ENCODE data around the gene FAM180A.
"Not testable (repeated sequence)": the region's sequence is repeated elsewhere in the genome, so short reads cannot be mapped to it uniquely, and the experiment has no call there.

The FAM180A gene

GRCh38 chr7:135743907-135744731 lies 4.5 kb downstream of the FAM180A start:
- H3K27ac ChIP-seq = no peak overlapping the region
- no peaks in the 10 kb centered on the region for H4K20me1 ChIP-seq
- H3K4me3 ChIP-seq = no peak overlapping the region
- peaks cover 7% of the 10 kb centered on the region; the same call in 1 of the 2 replicates for H3K4me1 ChIP-seq
- H3K36me3 ChIP-seq = no peaks in the 10 kb centered on the region
- no peak overlapping the region for H3K9ac ChIP-seq
- TF ChIP-seq Cebpa-rat (IDR thresholded peaks at IDR 0.05) = no peak
- H3K9me3 ChIP-seq = no peaks in the 10 kb centered on the region
- no peak overlapping the region for H3K4me2 ChIP-seq
- H3K27me3 ChIP-seq = no peaks in the 10 kb centered on the region

- Histone ChIP-seq H3K4me1 (no peaks in the 10 kb centered on the region), H3K27me3 (no peaks in the 10 kb centered on the region), H4K20me1 (no peaks in the 10 kb centered on the region), H3K27ac (no peak overlapping the region), H3K4me3 (no peak overlapping the region), H3K36me3 (no peaks in the 10 kb centered on the region), H3K4me2 (no peak overlapping the region), H3K9ac (no peak overlapping the region), H3K9me3 (no peaks in the 10 kb centered on the region)
- no peak for TF ChIP-seq Cebpa-rat (IDR thresholded peaks at IDR 0.05)
Measured at GRCh38 chr7:135742371-135742770, 6.2 kb downstream of the FAM180A start.

GRCh38 chr7:135741905-135742304 lies 6.7 kb downstream of the FAM180A start:
- H3K27ac ChIP-seq = no peak overlapping the region
- no peaks in the 10 kb centered on the region for H4K20me1 ChIP-seq
- TF ChIP-seq Cebpa-rat (IDR thresholded peaks at IDR 0.05) = no peak
- H3K36me3 ChIP-seq = no peaks in the 10 kb centered on the region
- H3K9ac ChIP-seq = no peak overlapping the region
- no peaks in the 10 kb centered on the region for H3K27me3 ChIP-seq
- no peaks in the 10 kb centered on the region for H3K4me1 ChIP-seq
- H3K4me2 ChIP-seq = no peak overlapping the region
- H3K9me3 ChIP-seq = no peaks in the 10 kb centered on the region
- H3K4me3 ChIP-seq = no peak overlapping the region

GRCh38 chr7:135740889-135741288 lies 7.7 kb downstream of the FAM180A start:
- H3K9ac ChIP-seq = no peak overlapping the region
- no peaks in the 10 kb centered on the region for H3K4me1 ChIP-seq
- no peaks in the 10 kb centered on the region for H3K36me3 ChIP-seq
- no peak for TF ChIP-seq Cebpa-rat (IDR thresholded peaks at IDR 0.05)
- no peak overlapping the region for H3K4me3 ChIP-seq
- H3K9me3 ChIP-seq = no peaks in the 10 kb centered on the region
- H4K20me1 ChIP-seq = no peaks in the 10 kb centered on the region
- H3K27me3 ChIP-seq = no peaks in the 10 kb centered on the region
- H3K27ac ChIP-seq = no peak overlapping the region
- H3K4me2 ChIP-seq = no peak overlapping the region

- H3K4me1 ChIP-seq, H3K36me3 ChIP-seq, H3K4me2 ChIP-seq, H4K20me1 ChIP-seq, H3K9me3 ChIP-seq, H3K27me3 ChIP-seq, H3K27ac ChIP-seq, H3K4me3 ChIP-seq, H3K9ac ChIP-seq: not testable (repeated sequence)
Measured at GRCh38 chr7:135737306-135737647, 11.3 kb downstream of the FAM180A start.

- no peaks in the 10 kb centered on the region for H3K4me1 ChIP-seq
- no peaks in the 10 kb centered on the region for H3K27me3 ChIP-seq
- H3K36me3 ChIP-seq = no peaks in the 10 kb centered on the region
- H3K4me2 ChIP-seq = no peak overlapping the region
- H4K20me1 ChIP-seq = no peaks in the 10 kb centered on the region
- no peak overlapping the region for H3K27ac ChIP-seq
- H3K9ac ChIP-seq = no peak overlapping the region
- TF ChIP-seq Cebpa-rat (IDR thresholded peaks at IDR 0.05) = no peak
- H3K4me3 ChIP-seq = no peak overlapping the region
- no peaks in the 10 kb centered on the region for H3K9me3 ChIP-seq
Measured at GRCh38 chr7:135736586-135737305, 11.9 kb downstream of the FAM180A start.

- H3K27me3 ChIP-seq = no peaks in the 10 kb centered on the region
- H3K9me3 ChIP-seq = no peaks in the 10 kb centered on the region
- H3K4me1 ChIP-seq = no peaks in the 10 kb centered on the region
- H4K20me1 ChIP-seq = no peaks in the 10 kb centered on the region
- H3K4me3 ChIP-seq = no peak overlapping the region
- H3K27ac ChIP-seq = no peak overlapping the region
- H3K36me3 ChIP-seq = no peaks in the 10 kb centered on the region
- H3K9ac ChIP-seq = no peak overlapping the region
- H3K4me2 ChIP-seq = no peak overlapping the region
- TF ChIP-seq Cebpa-rat (IDR thresholded peaks at IDR 0.05) = no peak
Measured at GRCh38 chr7:135734343-135734689, 14.3 kb downstream of the FAM180A start.

GRCh38 chr7:135733603-135734342 lies 14.8 kb downstream of the FAM180A start:
- H3K27me3 ChIP-seq = no peaks in the 10 kb centered on the region
- H3K4me1 ChIP-seq = no peaks in the 10 kb centered on the region
- no peak for TF ChIP-seq Cebpa-rat (IDR thresholded peaks at IDR 0.05)
- no peak overlapping the region for H3K4me3 ChIP-seq
- H3K36me3 ChIP-seq = no peaks in the 10 kb centered on the region
- H3K27ac ChIP-seq = no peak overlapping the region
- no peak overlapping the region for H3K9ac ChIP-seq
- no peaks in the 10 kb centered on the region for H4K20me1 ChIP-seq
- no peaks in the 10 kb centered on the region for H3K9me3 ChIP-seq
- H3K4me2 ChIP-seq = no peak overlapping the region

GRCh38 chr7:135731131-135731530 lies 17.5 kb downstream of the FAM180A start:
- no peaks in the 10 kb centered on the region for H4K20me1 ChIP-seq
- H3K4me2 ChIP-seq = no peak overlapping the region
- H3K9ac ChIP-seq = no peak overlapping the region
- no peaks in the 10 kb centered on the region for H3K27me3 ChIP-seq
- TF ChIP-seq Cebpa-rat (IDR thresholded peaks at IDR 0.05) = no peak
- no peaks in the 10 kb centered on the region for H3K36me3 ChIP-seq
- no peak overlapping the region for H3K27ac ChIP-seq
- no peaks in the 10 kb centered on the region for H3K9me3 ChIP-seq
- no peak overlapping the region for H3K4me3 ChIP-seq
- no peaks in the 10 kb centered on the region for H3K4me1 ChIP-seq

- Histone ChIP-seq H3K9me3 (no peaks in the 10 kb centered on the region), H3K4me1 (no peaks in the 10 kb centered on the region), H3K36me3 (no peaks in the 10 kb centered on the region), H3K4me2 (no peak overlapping the region), H4K20me1 (no peaks in the 10 kb centered on the region), H3K9ac (no peak overlapping the region), H3K27ac (no peak overlapping the region), H3K27me3 (no peaks in the 10 kb centered on the region), H3K4me3 (no peak overlapping the region)
- no peak for TF ChIP-seq Cebpa-rat (IDR thresholded peaks at IDR 0.05)
Measured at GRCh38 chr7:135729230-135729629, 19.4 kb downstream of the FAM180A start.
